COR-L47 (cell line): ENCODE data around the gene FTO.
A peak's percentile ranks its signal among the peaks of the same experiment; 100 is the strongest.

Experiments
- DNase-seq: peaks from one replicate; lab custom pipeline; 2025; lab: John Stamatoyannopoulos, UW

The FTO gene

GRCh38 chr16:54055864-54056263, 351.9 kb downstream of the FTO start:
- no peak for DNase-seq

GRCh38 chr16:54056921-54057320, 353.0 kb downstream of the FTO start:
- DNase-seq: no peak

GRCh38 chr16:54059319-54059718, 355.4 kb downstream of the FTO start:
- no peak for DNase-seq

GRCh38 chr16:54060599-54061421, 356.9 kb downstream of the FTO start:
- no peak for DNase-seq

- no peak for DNase-seq
Observed at GRCh38 chr16:54061454-54061853, 357.5 kb downstream of the FTO start.

- DNase-seq: peak; percentile 94
Observed at GRCh38 chr16:54062361-54063278, 358.7 kb downstream of the FTO start.

GRCh38 chr16:54063279-54063773, 359.4 kb downstream of the FTO start:
- DNase-seq: no peak

GRCh38 chr16:54066451-54067105, 362.6 kb downstream of the FTO start:
- DNase-seq: no peak

GRCh38 chr16:54067322-54068065, 363.5 kb downstream of the FTO start:
- no peak for DNase-seq

GRCh38 chr16:54068212-54068611, 364.3 kb downstream of the FTO start:
- DNase-seq: no peak

GRCh38 chr16:54069601-54070239, 365.8 kb downstream of the FTO start:
- no peak for DNase-seq

GRCh38 chr16:54070789-54071343, 366.9 kb downstream of the FTO start:
- DNase-seq: no peak

GRCh38 chr16:54071514-54071913, 367.6 kb downstream of the FTO start:
- DNase-seq: no peak

GRCh38 chr16:54072237-54072636, 368.3 kb downstream of the FTO start:
- DNase-seq: no peak

GRCh38 chr16:54073356-54073755, 369.4 kb downstream of the FTO start:
- no peak for DNase-seq

- DNase-seq: no peak
Observed at GRCh38 chr16:54075446-54075845, 371.5 kb downstream of the FTO start.

- no peak for DNase-seq
Observed at GRCh38 chr16:54076006-54076504, 372.1 kb downstream of the FTO start.

- DNase-seq: no peak
Observed at GRCh38 chr16:54077050-54077821, 373.3 kb downstream of the FTO start.

- DNase-seq: no peak
Observed at GRCh38 chr16:54080524-54081008, 376.6 kb downstream of the FTO start.

GRCh38 chr16:54086791-54087190, 382.8 kb downstream of the FTO start:
- DNase-seq: no peak
